Measurements from ENCODE around the gene B3GALNT2.

- TF ChIP-seq CTCF (IDR thresholded peaks at IDR 0.05; ENCODE audit: insufficient read depth, low read length, poor library complexity, severe bottlenecking): no peak
- no peak for TF ChIP-seq EZH2phosphoT487 (conservative IDR thresholded peaks at IDR 0.05; ENCODE audit: low read length)
Measured at GRCh38 chr1:235500971-235501540, 3.2 kb downstream of the B3GALNT2 start.
